ENCODE data around the gene HRH2. TPM values are rescaled to one million over a fixed set of nuclear protein-coding genes. Genes with fewer than 3 reads are reported as not detected.
"Not testable (repeated sequence)": the region's sequence is repeated elsewhere in the genome, so short reads cannot be mapped to it uniquely, and the experiment has no call there.

HRH2 gene
- total RNA-seq, 1 experiment from 2014 or later, result 9.3 TPM

- H3K36me3 Mint-ChIP-seq, result peaks cover 5% of the 10 kb centered on the region
Observed at GRCh38 chr5:175616083-175616482, 41.8 kb upstream of the HRH2 start.

GRCh38 chr5:175616527-175616926 is 41.3 kb upstream of the HRH2 start:
- Mint-ChIP-seq H3K4me1 (peaks cover 11% of the 10 kb centered on the region), H3K9me3 (peaks cover 11% of the 10 kb centered on the region)
- not testable (repeated sequence) for H3K27ac Mint-ChIP-seq; H3K4me3 Mint-ChIP-seq; DNase-seq (ENCODE audit: low spot score); H3K27me3 Mint-ChIP-seq (ENCODE audit: low read depth); ATAC-seq; H3K36me3 Mint-ChIP-seq
- POLR2A ChIA-PET, result interaction anchor here (0.6 to 2.0 kb wide), 2 partner anchors 12 to 49 kb away, joined by 3 to 9 read pairs; no protein-coding TSS in a partner anchor
- CTCF ChIA-PET, result interaction anchor here (0.6 to 4.6 kb wide), 14 partner anchors 8 to 113 kb away, joined by 3 to 61 read pairs (median 4); no protein-coding TSS in a partner anchor

More at GRCh38 chr5:175616083-175616482, 41.8 kb upstream of the HRH2 start:
- Mint-ChIP-seq H3K27me3 (ENCODE audit: low read depth) (peaks cover 3% of the 10 kb centered on the region; the same call in 1 of the 2 replicates), H3K4me3 (no peak overlapping the region), H3K27ac (no peak overlapping the region), H3K4me1 (peaks cover 11% of the 10 kb centered on the region), H3K9me3 (peaks cover 14% of the 10 kb centered on the region)
- DNase-seq (ENCODE audit: low spot score) (no peak), ATAC-seq (no peak)
- no peak for TF ChIP-seq NR3C1 (CRISPR knock-in tag; conservative IDR thresholded peaks at IDR 0.05; ENCODE audit: low read depth)
- no peak for TF ChIP-seq EMX1 (CRISPR knock-in tag; IDR thresholded peaks at IDR 0.05)
- TF ChIP-seq AFF4 (CRISPR knock-in tag; IDR thresholded peaks at IDR 0.05; ENCODE audit: borderline replicate concordance), result no peak
- TF ChIP-seq, protein P1, sequence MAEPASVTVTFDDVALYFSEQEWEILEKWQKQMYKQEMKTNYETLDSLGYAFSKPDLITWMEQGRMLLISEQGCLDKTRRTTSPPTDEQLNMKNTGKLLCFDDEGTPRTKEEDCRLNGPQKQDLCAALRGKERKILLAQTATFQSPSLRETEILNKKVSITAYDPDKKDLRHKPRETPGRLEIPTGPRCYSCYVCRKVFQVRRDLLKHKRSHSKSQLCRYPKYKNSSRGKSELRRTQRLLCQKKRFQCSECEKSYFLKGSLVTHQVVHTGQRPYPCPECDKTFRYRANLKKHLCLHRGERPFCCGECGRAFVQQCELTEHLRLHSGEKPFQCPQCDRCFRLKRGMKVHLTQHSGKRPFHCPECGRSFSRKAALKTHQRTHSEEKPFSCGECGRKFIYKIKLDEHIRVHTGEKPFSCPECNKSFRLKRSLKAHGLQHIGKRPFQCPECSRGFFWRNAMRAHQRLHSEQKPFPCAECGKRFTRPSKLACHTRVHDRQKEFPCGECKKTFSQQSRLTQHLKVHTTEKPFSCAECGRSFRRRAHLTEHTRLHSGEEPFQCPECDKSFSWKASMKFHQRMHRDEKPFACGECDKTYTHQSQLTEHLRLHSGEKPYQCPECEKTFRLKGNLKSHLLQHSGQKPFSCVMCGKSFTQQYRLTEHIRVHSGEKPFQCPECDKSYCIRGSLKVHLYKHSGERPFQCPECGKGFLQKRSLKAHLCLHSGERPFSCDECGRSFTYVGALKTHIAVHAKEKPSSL (CRISPR knock-in tag; conservative IDR thresholded peaks at IDR 0.05), result no peak
- no peak for TF ChIP-seq MYBL2 (CRISPR knock-in tag; IDR thresholded peaks at IDR 0.05)
- no peak for TF ChIP-seq HMGA2 (CRISPR knock-in tag; IDR thresholded peaks at IDR 0.05)
- ChIA-PET POLR2A (interaction anchor here (0.6 to 2.0 kb wide), 2 partner anchors 12 to 49 kb away, joined by 3 to 9 read pairs; no protein-coding TSS in a partner anchor), CTCF (interaction anchor here (0.8 to 4.6 kb wide), 11 partner anchors 10 to 113 kb away, joined by 3 to 61 read pairs (median 4); no protein-coding TSS in a partner anchor)

GRCh38 chr5:175617447-175617846 is 40.4 kb upstream of the HRH2 start:
- H3K27ac Mint-ChIP-seq, result no peak overlapping the region; the same call in 1 of the 2 replicates
- peak; percentile 93 for ATAC-seq
- ChIA-PET CTCF (interaction anchor here (0.6 to 4.6 kb wide), 10 partner anchors 8 to 112 kb away, joined by 3 to 61 read pairs (median 5); no protein-coding TSS in a partner anchor), POLR2A (interaction anchor here (1.6 kb wide), 1 partner anchor 83 kb away, joined by 4 read pairs; no protein-coding TSS in a partner anchor)
- TF ChIP-seq SP1 (CRISPR knock-in tag; conservative IDR thresholded peaks at IDR 0.05), result peak; percentile 37; the same call in 1 of the 2 replicates
- no peak for TF ChIP-seq FOXP4 (CRISPR knock-in tag; IDR thresholded peaks at IDR 0.05)
- DNase-seq (ENCODE audit: low spot score), result peak; percentile 62
- peaks cover 19% of the 10 kb centered on the region for H3K36me3 Mint-ChIP-seq
- peaks cover 11% of the 10 kb centered on the region for H3K4me1 Mint-ChIP-seq
- no peak overlapping the region for H3K4me3 Mint-ChIP-seq
- peaks cover 7% of the 10 kb centered on the region for H3K27me3 Mint-ChIP-seq (ENCODE audit: low read depth)
- peaks cover 11% of the 10 kb centered on the region for H3K9me3 Mint-ChIP-seq

DNA sequence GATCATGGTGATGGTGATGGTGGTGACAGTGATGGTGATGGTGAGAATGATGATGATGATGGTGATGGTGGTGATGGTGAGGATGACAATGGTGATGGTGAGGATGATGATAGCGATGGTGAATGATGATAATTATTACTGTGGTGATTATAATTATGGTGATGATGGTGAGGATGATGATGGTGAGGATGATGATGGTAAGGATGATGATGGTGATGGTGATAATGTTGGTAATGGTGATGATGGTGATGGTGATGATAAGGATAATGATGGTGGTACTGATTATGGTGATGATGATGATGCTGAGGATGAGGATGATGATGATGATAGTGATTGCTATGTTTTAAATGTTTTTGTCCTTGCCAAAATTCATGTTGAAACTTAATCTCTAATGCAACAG is 37.3 kb upstream of the HRH2 start:
- H3K36me3 Mint-ChIP-seq, result peaks cover 30% of the 10 kb centered on the region
- no peak for TF ChIP-seq ZNF138 (CRISPR knock-in tag; conservative IDR thresholded peaks at IDR 0.05)
- TF ChIP-seq NFE2L1 (CRISPR knock-in tag; IDR thresholded peaks at IDR 0.05), result no peak
- TF ChIP-seq HMGXB4 (CRISPR knock-in tag; IDR thresholded peaks at IDR 0.05), result no peak
- TF ChIP-seq NR2C2 (CRISPR knock-in tag; IDR thresholded peaks at IDR 0.05), result no peak
- TF ChIP-seq TP53 (CRISPR knock-in tag; IDR thresholded peaks at IDR 0.05), result no peak
- TF ChIP-seq USF1 (CRISPR knock-in tag; IDR thresholded peaks at IDR 0.05), result no peak
- TF ChIP-seq, protein P2, sequence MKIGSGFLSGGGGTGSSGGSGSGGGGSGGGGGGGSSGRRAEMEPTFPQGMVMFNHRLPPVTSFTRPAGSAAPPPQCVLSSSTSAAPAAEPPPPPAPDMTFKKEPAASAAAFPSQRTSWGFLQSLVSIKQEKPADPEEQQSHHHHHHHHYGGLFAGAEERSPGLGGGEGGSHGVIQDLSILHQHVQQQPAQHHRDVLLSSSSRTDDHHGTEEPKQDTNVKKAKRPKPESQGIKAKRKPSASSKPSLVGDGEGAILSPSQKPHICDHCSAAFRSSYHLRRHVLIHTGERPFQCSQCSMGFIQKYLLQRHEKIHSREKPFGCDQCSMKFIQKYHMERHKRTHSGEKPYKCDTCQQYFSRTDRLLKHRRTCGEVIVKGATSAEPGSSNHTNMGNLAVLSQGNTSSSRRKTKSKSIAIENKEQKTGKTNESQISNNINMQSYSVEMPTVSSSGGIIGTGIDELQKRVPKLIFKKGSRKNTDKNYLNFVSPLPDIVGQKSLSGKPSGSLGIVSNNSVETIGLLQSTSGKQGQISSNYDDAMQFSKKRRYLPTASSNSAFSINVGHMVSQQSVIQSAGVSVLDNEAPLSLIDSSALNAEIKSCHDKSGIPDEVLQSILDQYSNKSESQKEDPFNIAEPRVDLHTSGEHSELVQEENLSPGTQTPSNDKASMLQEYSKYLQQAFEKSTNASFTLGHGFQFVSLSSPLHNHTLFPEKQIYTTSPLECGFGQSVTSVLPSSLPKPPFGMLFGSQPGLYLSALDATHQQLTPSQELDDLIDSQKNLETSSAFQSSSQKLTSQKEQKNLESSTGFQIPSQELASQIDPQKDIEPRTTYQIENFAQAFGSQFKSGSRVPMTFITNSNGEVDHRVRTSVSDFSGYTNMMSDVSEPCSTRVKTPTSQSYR (CRISPR knock-in tag; IDR thresholded peaks at IDR 0.05), result no peak

More for the DNA sequence above, 37.3 kb upstream of the HRH2 start:
- H3K4me1 Mint-ChIP-seq, result peaks cover 20% of the 10 kb centered on the region
- POLR2A ChIA-PET, result no interaction called here
- CTCF ChIA-PET, result no interaction called here
- DNase-seq (ENCODE audit: low spot score) (no peak), ATAC-seq (no peak)
- no peak overlapping the region for H3K27ac Mint-ChIP-seq
- H3K4me3 Mint-ChIP-seq, result no peak overlapping the region
- peaks cover 9% of the 10 kb centered on the region for H3K27me3 Mint-ChIP-seq (ENCODE audit: low read depth)
- peaks cover 10% of the 10 kb centered on the region for H3K9me3 Mint-ChIP-seq

Data from WTC11 (cell line).